ENCODE data around the gene HOXD12. TPM values are rescaled to one million over a fixed set of nuclear protein-coding genes. Genes with fewer than 3 reads are reported as not detected.

HOXD12 gene
- total RNA-seq, 1 experiment from 2014 or later = not detected

DNA sequence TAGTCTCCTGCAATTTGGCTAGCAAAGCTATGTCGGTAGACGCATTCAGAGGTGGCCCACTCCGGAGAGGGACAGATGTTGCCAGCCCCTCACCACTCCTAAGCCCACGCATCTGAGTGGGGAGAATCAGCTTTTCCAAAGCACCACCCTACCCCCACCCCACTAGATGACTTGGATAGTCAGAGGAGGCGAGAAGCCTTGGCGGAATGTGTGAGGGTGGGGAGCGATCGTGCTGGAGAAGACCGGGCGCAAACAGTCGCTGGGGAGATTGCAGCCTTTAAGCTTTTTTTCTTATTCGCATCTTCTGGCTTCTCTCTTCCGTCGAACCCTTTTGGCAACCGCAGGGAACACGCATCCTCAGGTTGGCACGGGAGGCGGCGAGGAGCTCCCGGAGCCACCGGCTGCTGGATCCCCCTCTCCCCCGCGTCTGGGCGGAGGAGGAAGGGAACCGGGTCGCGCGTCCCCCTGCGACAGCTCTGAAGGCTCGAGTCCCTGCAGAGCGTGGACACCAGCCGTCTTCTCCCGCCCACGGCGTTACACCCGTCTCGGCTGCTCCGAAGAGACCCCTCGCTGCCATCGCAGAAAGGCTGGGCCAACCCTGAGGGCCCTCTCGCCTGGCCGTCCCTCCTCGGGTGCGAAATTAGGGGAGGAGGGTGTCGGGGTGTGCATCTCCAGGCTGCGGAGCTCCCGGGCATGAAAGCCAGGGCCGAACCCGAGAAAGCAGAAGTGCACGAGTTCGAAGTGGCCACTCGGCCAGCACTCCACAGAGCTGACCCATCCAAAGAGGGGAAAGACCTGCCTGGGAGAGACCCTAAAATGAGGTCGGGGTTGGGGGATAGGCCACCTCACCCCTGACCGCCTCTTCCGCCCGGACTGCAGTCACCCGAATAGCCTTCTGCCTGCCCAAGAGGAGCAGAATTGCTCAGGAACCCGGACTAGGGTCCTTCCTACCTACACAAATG is 28.0 kb upstream of the HOXD12 start:
- Histone ChIP-seq H3K27me3 (ENCODE audit: insufficient read depth, low read depth) (peaks cover 59% of the 10 kb centered on the region), H3K9me2 (ENCODE audit: insufficient read depth) (no peaks in the 10 kb centered on the region), H3F3A (ENCODE audit: insufficient read depth, low read depth) (no peaks in the 10 kb centered on the region), H3K4me2 (no peak overlapping the region), H3K27ac (no peak overlapping the region), H3K79me2 (ENCODE audit: low read depth) (no peaks in the 10 kb centered on the region), H3K9me3 (ENCODE audit: insufficient read depth, low read depth) (no peaks in the 10 kb centered on the region), H3K36me3 (ENCODE audit: low read depth) (no peaks in the 10 kb centered on the region), H4K20me1 (ENCODE audit: insufficient read depth) (no peaks in the 10 kb centered on the region), H3K4me3 (no peak overlapping the region), H2AFZ (no peak overlapping the region), H3K4me1 (replicated peaks; ENCODE audit: insufficient read depth) (no peaks in the 10 kb centered on the region)
- intact Hi-C loops (cut with micrococcal nuclease; ENCODE audit: unreplicated experiment) = no loop called here
- no peak for TF ChIP-seq EZH2 (IDR thresholded peaks at IDR 0.05; ENCODE audit: low read depth)
- TF ChIP-seq, protein P1, sequence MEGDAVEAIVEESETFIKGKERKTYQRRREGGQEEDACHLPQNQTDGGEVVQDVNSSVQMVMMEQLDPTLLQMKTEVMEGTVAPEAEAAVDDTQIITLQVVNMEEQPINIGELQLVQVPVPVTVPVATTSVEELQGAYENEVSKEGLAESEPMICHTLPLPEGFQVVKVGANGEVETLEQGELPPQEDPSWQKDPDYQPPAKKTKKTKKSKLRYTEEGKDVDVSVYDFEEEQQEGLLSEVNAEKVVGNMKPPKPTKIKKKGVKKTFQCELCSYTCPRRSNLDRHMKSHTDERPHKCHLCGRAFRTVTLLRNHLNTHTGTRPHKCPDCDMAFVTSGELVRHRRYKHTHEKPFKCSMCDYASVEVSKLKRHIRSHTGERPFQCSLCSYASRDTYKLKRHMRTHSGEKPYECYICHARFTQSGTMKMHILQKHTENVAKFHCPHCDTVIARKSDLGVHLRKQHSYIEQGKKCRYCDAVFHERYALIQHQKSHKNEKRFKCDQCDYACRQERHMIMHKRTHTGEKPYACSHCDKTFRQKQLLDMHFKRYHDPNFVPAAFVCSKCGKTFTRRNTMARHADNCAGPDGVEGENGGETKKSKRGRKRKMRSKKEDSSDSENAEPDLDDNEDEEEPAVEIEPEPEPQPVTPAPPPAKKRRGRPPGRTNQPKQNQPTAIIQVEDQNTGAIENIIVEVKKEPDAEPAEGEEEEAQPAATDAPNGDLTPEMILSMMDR (conservative IDR thresholded peaks at IDR 0.05) = no peak
- ChIA-PET CTCF (no interaction called here), POLR2A (ENCODE audit: unreplicated experiment) (no interaction called here)
- no peak for DNase-seq
- no TSS peak for BruUV-seq (replicated peaks)

DNA sequence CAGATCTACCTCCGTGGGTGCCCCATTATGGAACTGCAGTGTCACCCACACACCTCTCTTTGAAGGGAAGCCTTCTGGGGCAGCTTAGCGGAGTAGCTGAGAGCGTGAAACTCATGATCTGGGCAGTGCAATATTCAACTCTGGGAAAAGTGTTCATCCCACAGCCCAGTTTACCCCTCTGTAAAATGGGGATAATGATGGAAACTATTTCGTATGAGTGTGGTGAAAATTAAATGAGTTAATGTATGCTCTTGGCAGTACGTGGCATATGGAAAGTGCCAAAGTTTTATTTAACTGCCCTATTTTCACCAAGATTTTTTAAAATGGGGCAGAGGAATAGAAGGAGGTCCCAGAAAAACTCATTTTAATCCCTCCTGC is 27.3 kb upstream of the HOXD12 start:
- no peaks in the 10 kb centered on the region for H3K79me2 ChIP-seq (ENCODE audit: low read depth)
- DNase-seq = no peak
- no peak overlapping the region for H3K4me2 ChIP-seq
- H3K27me3 ChIP-seq (ENCODE audit: insufficient read depth, low read depth) = peaks cover 66% of the 10 kb centered on the region
- no peaks in the 10 kb centered on the region for H3F3A ChIP-seq (ENCODE audit: insufficient read depth, low read depth)
- intact Hi-C loops (cut with micrococcal nuclease; ENCODE audit: unreplicated experiment) = no loop called here
- no peak overlapping the region for H3K27ac ChIP-seq
- BruUV-seq (replicated peaks) = no TSS peak
- CTCF ChIA-PET = no interaction called here
- no peaks in the 10 kb centered on the region for H3K9me3 ChIP-seq (ENCODE audit: insufficient read depth, low read depth)
- TF ChIP-seq EZH2 (IDR thresholded peaks at IDR 0.05; ENCODE audit: low read depth) = no peak
- TF ChIP-seq, protein P1 (conservative IDR thresholded peaks at IDR 0.05) = no peak
- no peak overlapping the region for H3K4me3 ChIP-seq
- no peaks in the 10 kb centered on the region for H3K4me1 ChIP-seq (replicated peaks; ENCODE audit: insufficient read depth)
- no peak overlapping the region for H2AFZ ChIP-seq
- H3K36me3 ChIP-seq (ENCODE audit: low read depth) = no peaks in the 10 kb centered on the region
- no peaks in the 10 kb centered on the region for H4K20me1 ChIP-seq (ENCODE audit: insufficient read depth)
- POLR2A ChIA-PET (ENCODE audit: unreplicated experiment) = no interaction called here
- no peaks in the 10 kb centered on the region for H3K9me2 ChIP-seq (ENCODE audit: insufficient read depth)

DNA sequence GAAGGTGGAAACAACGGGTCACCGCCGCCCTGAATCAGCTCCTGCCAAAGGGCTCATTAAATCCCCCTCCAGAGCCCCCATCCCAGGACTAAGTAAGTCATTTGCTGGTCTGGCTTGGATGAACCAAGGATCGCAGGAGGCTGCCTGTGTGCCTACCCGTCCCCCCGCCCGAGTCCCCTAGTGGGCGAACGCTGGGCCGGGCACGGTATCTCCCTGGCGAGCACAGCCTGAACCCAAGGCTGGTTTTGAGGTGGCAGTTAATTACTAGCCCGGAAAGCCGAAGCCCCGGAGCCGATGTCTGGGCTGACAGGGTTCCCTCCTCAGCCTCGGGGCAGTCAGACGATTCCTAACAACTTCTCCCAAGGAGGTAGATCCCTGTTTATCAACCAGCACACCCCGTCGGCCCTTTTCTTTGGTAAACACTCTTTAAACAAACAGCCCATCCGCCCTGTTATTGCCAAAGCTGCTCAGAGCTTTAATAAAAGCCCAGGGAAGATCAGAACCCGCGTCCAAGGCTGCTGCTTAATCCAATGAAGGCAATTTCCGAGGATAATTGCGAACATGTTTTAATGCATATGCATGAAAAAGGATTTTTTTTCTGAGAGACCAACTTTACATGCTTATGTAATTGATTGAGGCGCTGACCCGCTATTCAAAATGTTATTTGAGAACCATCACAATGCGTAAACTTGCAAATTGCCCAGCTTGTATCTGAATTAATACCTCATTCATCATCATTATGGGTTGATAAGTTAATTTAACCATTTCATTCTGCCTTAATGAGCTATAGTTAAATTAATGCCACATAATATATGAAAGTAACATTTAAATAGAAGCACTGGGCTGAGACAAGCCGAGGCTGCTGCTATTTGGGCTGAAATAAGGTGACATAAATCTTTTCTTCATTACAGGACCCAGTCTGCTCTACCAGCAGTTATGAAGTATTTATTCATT is 26.4 kb upstream of the HOXD12 start:
- Histone ChIP-seq H3K27ac (no peak overlapping the region), H3K9me3 (ENCODE audit: insufficient read depth, low read depth) (no peaks in the 10 kb centered on the region), H2AFZ (no peak overlapping the region), H3K27me3 (ENCODE audit: insufficient read depth, low read depth) (peaks cover 72% of the 10 kb centered on the region), H3K9me2 (ENCODE audit: insufficient read depth) (no peaks in the 10 kb centered on the region), H3K79me2 (ENCODE audit: low read depth) (no peaks in the 10 kb centered on the region), H3F3A (ENCODE audit: insufficient read depth, low read depth) (no peaks in the 10 kb centered on the region), H3K4me3 (no peak overlapping the region), H4K20me1 (ENCODE audit: insufficient read depth) (no peaks in the 10 kb centered on the region), H3K36me3 (ENCODE audit: low read depth) (no peaks in the 10 kb centered on the region), H3K4me1 (replicated peaks; ENCODE audit: insufficient read depth) (no peaks in the 10 kb centered on the region), H3K4me2 (no peak overlapping the region)
- ChIA-PET CTCF (no interaction called here), POLR2A (ENCODE audit: unreplicated experiment) (no interaction called here)
- no peak for DNase-seq
- TF ChIP-seq, protein P1 (conservative IDR thresholded peaks at IDR 0.05) = no peak
- TF ChIP-seq EZH2 (IDR thresholded peaks at IDR 0.05; ENCODE audit: low read depth) = peak; percentile 76
- no TSS peak for BruUV-seq (replicated peaks)
- intact Hi-C loops (cut with micrococcal nuclease; ENCODE audit: unreplicated experiment) = no loop called here
